T-helper 1 cell treated with Interleukin-12 subunit alpha and Interleukin-12 subunit beta and Interleukin-4 antibody, amounts not matched to agents 30 ng/mL and 1 ng/mL, for 36 hours (primary cell): ENCODE results near the gene C1orf159. TPM values are rescaled to one million over a fixed set of nuclear protein-coding genes. Genes with fewer than 3 reads are reported as not detected.

ENCODE experiments used
- intact Hi-C: fragments of 100-400 bp; cut with micrococcal nuclease; formaldehyde crosslinking; loops from one replicate; pipeline ENCODE4 v1.15.1; 2024
- total RNA-seq: library from RNA; stranded (reverse); gene quantifications from 2 replicates; pipeline ENCODE4 v1.2.3, GENCODE V29; 2022

C1orf159 gene
- total RNA-seq, 1 donor from 2014 or later = 22.9 TPM

DNA sequence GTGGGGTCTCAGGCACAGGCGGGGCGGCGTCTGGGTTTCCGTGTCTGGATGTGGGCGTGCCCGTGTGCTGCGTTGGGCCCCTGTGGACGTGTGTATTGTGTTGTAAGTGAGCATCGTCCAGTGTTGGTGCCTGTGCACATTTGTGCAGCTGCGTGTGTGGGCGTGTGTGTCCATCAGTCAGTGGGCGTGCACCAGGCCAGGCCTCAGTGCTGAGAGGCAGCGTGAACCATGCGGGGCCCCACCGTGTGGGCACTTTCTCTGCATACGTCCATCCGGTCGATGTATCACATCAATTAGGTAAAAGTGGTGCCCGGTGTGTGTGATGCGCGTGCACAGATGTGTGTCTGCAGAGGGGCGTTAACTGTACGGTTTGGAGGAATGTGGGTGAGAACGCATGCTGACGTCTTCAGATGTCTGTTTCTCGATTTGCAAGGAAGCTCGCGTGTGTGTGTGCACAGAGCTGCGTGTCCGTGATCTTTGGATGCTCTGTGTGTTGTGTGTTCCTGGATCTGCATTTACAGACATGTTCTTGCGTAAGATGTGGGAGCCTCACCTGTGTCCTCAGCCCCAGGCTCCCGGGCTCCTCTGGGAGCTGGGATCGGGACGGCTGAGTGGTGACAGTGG, 71.3 kb downstream of the C1orf159 start:
- intact Hi-C loops = no loop called here

DNA sequence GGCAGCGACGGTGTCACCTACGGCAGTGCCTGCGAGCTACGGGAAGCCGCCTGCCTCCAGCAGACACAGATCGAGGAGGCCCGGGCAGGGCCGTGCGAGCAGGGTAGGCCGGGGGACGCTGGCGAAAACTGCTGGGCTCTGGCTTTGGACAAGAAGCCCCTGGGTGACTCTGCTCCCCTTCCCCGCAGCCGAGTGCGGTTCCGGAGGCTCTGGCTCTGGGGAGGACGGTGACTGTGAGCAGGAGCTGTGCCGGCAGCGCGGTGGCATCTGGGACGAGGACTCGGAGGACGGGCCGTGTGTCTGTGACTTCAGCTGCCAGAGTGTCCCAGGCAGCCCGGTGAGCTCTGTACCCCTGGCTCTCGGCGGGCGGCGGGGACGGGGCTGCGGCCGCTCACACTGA, 72.0 kb downstream of the C1orf159 start:
- intact Hi-C loops = no loop called here

DNA sequence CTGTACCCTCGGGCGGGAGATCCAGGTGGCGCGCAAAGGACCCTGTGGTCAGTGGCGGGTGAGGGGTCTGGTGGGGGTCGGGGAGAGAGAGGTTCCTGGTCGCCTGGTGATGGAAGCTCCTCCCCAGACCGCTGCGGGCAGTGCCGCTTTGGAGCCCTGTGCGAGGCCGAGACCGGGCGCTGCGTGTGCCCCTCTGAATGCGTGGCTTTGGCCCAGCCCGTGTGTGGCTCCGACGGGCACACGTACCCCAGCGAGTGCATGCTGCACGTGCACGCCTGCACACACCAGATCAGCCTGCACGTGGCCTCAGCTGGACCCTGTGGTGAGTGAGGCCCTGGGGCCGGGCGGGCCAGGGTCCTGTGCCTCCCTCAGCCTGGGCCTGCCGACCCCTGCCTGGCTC, 72.5 kb downstream of the C1orf159 start:
- intact Hi-C loops = no loop called here

DNA sequence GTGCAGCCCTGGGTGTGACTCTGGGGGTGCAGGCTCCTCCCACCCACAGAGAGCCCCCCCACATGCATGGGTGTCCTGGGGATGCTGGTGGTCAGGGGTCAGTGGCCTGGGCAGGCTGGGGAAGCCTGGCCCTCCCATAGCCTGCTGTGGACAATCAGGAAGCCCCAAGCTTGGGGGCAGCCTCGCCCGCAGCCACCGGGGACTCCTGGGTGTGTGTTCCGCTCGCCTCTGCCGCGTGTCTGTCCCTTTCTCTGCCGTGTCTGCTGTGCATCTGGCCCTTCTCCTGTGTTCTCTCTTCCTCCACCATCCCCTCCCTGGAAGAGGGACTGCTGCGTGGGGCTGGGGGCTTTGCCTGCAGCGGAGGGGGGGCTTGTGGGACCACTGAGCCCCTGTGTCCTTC, 73.1 kb downstream of the C1orf159 start:
- intact Hi-C loops = no loop called here

DNA sequence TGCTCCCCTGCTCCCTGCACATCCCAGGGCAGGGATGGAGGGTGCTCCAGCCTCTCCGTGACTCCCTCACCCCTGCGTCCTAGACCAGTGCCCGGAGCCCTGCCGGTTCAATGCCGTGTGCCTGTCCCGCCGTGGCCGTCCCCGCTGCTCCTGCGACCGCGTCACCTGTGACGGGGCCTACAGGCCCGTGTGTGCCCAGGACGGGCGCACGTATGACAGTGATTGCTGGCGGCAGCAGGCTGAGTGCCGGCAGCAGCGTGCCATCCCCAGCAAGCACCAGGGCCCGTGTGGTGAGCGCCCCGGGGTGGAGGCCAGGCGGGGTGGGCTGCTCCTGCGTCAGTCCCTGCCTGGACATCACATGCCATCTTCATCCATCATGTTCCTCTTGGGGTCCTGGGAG, 74.0 kb downstream of the C1orf159 start:
- intact Hi-C loops = loop anchor here (2.0 kb wide), 1 partner anchor 27 kb away; no protein-coding TSS in a partner anchor

DNA sequence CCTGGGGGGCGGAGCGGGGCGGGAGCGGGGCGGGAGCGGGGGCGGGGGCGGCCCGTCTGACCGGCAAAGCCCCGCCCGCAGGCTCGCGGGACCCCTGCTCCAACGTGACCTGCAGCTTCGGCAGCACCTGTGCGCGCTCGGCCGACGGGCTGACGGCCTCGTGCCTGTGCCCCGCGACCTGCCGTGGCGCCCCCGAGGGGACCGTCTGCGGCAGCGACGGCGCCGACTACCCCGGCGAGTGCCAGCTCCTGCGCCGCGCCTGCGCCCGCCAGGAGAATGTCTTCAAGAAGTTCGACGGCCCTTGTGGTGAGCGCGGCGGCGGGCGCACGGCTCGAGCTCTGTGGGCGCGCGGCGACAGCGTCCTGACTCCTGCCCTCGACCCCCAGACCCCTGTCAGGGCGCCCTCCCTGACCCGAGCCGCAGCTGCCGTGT, 74.8 kb downstream of the C1orf159 start:
- intact Hi-C loops = loop anchor here (2.0 kb wide), 1 partner anchor 28 kb away; no protein-coding TSS in a partner anchor

DNA sequence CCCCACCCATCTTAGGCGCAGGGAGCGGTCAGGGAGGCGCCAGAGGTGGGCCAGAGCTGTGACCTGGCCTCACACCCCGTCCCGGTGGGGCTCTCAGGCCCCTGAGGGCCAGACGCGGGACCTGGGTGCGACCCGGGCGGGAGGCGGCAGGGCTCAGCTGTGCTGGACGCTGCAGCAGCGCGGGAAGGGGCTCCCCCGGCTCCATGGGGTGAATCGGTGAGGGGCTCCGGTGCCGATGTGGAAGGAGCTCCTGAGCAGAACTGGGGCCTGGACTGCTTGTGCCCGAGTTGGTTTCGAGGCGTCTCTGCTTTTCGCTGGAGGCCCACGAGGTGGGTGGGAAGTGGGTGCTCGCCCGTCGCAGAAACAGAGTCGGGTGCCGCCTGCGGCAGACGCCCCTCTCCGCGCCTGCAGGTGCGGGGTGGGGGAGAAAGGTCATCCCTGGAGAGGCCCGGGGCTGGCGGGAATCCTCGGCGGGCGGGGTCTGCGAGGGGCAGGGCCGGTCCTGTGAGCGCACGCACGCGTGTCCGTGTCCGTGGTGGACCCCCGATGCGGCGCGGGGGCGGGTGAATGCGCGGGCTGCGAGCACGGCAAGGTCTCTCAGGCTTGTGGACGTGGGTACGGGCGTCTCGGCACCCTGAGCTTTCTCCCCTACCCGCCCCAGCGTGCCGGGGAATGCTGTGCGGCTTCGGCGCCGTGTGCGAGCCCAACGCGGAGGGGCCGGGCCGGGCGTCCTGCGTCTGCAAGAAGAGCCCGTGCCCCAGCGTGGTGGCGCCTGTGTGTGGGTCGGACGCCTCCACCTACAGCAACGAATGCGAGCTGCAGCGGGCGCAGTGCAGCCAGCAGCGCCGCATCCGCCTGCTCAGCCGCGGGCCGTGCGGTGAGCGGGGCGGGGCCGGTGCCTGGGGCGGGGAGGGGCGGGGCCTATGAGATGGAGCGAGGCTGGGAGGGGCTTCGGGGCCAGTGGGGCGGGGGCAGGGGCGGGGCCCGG, 75.6 kb downstream of the C1orf159 start:
- intact Hi-C loops = loop anchor here (1.0 to 2.0 kb wide), 3 partner anchors 19 to 40 kb away; partner anchors contain the start of gene HES4

DNA sequence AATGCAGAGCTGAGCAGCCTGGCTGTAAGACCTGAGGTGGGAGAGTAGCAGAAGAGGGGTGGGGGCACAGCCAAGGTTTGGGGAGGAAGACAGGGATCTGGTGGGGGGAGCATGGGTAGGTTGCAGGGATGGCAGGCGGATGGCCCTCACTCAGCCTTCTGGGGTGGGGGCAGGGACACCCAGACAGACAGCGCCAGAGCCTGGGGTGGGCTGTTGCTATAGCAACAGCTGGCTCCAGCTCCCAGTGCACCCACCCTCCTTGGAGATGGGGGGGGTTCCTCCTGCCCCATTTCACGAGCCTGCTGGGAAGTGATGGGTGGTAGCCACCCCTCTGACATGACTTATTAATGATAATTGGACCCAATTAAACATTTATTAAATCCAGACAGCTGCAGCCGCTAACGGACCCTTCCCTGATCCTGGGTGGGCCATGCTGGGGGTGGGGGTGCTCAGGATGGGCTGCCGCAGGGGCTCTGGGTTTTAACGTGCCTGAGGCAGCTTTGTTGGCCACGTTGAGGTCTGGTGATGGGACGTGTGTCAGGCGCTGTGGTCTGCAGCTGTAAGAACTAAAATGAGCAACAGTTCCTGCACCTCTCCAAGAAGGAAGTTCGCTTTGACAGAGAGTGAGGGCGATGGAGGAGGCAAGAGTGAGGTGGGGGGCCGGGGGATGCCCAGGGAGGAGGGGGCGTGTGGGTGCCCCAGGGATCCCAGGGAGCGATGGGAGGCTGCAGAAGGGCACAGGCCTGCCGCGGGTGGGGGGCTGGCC, 76.6 kb downstream of the C1orf159 start:
- intact Hi-C loops = loop anchor here (10.0 kb wide), 1 partner anchor 875 kb away; the partner anchor contains the start of genes CALML6 and TMEM52

DNA sequence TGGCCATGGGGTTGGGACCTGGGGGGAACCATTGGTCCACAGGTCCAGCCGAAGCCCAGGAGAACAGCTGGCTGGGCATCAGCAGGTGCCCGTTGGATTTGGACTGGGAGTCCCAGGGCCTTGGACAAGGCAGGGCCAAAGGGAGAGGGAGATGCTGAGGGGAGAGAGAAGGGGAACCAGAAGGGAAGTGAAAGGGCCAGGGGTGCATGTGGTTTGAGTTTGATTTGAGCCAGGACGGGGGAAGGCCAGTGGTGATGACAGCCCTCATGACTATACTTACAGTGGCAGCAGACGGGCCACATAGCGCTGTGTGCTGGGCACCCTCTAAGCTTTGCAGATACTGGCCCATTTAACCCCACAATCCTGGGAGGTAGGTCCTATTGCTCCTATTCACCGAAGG, 77.2 kb downstream of the C1orf159 start:
- intact Hi-C loops = loop anchor here (10.0 kb wide), 1 partner anchor 876 kb away; the partner anchor contains the start of genes CALML6 and TMEM52

DNA sequence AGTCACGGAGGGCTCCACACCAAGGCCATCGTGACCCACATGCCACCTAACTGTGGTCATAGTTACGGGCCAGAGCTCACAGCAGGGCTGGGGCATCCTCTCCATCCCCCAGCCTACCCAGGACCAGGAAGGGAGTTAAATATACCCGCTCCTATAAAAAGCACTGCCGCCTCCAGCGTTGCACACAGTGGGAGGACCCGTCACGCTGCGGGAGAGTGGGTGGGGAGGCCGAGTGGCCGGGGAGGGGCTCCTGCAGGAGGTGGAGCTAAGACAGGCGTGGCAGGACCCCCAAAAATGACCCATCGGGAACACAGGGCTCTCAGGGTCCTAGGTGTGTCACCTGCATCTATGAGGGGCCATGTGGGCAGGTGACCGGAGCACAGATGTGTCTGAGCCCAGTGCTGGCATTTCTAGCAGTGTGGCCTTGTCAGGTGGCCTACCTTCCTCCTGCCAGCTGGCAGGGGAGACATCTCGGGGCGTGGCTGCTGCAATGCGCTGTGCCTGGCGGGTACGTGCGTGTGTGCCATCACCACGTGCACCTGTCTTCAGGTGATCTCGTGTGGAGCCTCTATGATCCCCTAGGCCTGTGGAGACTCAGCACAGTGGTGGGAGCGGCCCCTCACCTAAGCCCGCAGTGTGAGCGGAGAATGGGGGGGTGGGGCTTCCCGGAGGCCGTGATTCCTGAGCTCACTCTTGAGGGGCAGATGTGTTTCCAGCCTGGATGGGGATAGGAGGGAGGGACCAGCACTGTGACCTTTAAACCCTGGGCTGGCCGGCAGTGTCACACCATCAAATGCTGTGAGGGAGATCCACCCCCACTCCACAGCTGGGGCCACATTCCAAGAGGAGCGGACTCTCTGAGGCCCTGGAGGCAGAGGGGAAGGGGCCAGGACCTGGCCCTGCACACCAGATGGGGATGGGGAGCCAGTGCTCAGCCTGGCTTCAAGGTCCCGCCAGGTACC, 78.2 kb downstream of the C1orf159 start:
- intact Hi-C loops = loop anchor here (10.0 kb wide), 1 partner anchor 877 kb away; the partner anchor contains the start of genes CALML6 and TMEM52

DNA sequence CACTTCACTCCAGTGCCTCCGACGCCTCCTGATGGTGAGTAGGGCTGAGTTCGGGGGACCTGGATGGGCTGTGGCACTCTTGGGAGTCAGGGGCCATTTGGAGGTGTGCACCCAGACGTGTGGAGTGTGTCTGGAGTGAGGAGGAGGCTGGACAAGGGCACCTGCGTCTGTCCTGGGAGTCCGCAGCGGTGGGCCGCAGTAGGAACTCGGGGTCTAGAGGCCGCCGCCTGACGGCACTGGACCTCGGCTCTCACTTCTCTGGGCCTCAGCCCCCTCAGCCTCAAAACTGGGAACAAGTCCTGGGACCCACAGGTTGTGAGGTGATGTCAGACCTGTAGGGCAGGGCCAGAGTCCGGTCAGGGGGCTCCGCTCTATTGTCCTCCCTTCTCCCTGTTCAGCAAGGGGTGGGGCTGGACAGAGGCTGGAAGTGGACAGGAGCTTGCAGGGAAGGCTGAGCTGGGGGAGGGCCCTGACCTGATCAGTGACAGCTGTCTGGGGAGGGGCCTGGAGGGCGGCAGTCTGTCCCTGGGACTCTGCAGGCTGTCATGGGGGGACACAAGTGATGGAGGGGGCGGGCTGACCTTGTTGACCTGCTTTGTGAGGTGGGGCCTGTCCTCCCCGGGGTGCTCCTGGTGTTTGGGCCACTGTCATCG, 80.5 kb downstream of the C1orf159 start:
- intact Hi-C loops = loop anchor here (10.0 kb wide), 1 partner anchor 879 kb away; the partner anchor contains the start of genes CALML6 and TMEM52

DNA sequence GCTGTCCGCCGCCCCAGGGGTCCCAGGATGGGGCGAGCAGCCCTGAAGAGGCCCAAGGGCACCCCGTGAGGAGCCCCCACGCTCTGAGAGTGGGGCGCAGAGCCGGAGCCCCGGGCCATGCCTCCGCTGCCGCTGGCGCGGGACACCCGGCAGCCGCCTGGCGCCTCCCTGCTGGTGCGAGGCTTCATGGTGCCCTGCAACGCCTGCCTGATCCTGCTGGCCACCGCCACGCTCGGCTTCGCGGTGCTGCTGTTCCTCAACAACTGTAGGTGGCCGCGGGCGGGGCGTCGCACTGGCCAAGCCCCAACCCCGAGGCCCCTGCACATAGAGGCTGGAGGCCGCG, 81.5 kb downstream of the C1orf159 start:
- intact Hi-C loops = loop anchor here (10.0 kb wide), 1 partner anchor 880 kb away; the partner anchor contains the start of genes CALML6 and TMEM52

DNA sequence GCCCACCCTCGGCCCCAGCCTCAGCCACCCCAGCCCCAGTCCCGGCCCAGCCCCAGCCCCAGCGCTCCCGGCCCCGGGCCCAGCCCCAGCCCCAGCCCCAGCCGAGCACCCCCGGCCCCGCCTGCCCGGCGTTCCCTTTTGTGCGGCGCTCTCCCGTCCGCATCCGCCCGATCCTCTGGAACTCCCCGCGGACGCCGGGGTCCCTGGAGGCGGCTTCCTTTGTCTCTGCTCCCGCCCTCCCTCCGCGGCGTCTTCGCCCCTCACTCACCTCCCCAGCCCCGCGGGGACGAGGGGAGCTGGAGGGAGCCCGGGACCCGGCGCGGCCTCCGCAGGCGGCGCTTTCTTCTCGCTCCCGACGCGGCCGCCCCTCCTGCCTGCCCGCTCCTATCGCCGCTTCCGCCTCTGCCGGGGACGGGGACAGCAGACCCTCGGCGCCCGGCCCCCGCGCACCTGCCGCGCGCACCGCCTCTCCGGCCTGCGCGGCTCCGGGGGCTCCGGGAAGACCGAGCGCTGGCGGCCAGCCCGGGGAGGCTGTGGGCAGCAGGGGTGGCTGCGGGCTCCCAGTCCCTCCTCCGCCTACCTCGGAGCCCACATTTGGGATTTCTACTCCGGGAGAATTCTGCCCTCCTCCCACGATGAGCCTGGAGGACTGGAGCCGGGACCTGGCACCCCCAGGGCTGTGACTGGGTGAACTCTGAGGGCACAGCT, 82.0 kb downstream of the C1orf159 start:
- intact Hi-C loops = loop anchor here (1.0 to 10.0 kb wide), 6 partner anchors 15 to 881 kb away; partner anchors contain the start of genes C1orf159, CALML6 and TMEM52

DNA sequence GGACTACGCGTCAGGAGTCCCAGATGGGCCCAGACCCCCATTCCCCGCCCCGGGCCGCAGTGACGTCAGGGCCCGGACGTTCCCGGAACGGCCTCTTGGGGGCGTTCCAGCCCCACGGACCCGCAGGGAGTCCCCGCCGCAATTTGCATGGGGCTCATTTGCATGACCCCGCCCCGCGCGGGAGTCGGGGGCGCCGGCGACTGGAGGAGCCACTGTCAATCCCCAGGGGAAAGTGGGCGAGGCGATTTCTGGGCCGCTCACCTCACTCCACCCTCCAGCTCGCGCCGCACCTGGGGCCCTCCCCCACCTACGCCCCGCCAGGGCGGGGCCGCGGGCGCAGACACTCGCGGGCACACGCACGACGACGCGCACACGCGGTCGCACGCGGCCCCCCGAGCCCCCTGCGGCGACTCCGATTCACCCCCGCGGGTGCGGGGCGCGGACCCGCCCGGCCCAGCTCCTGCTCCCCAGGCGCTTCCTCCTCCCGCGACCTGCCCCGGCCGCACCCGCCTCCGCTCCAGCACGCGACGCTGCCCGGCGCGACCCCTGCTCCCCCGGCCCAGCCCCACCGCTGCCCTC, 82.8 kb downstream of the C1orf159 start:
- intact Hi-C loops = loop anchor here (1.0 to 10.0 kb wide), 6 partner anchors 14 to 882 kb away; partner anchors contain the start of genes C1orf159, CALML6 and TMEM52

DNA sequence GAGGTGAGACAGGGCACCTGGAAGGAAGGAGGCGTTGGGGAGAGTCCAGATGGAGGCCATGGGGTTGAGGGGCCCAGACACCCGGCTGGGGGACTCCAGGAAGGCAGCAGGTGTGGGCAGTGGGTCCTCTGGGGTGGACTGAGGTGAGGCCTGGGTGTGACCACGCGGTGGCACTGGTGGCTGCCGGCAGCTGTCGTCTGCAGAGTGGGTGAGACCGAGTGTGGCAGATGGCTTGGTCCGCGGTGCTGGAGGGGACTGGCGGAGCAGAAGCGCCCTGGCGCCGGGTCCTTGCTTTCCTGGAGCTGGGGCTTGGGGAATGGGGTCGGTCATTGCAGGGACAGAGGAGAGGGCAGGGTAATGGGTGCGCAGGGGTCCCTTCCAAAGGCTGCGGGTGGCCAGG, 83.5 kb downstream of the C1orf159 start:
- intact Hi-C loops = loop anchor here (2.0 to 10.0 kb wide), 3 partner anchors 84 to 882 kb away; partner anchors contain the start of genes C1orf159, CALML6 and TMEM52
